SHP77 (cell line): Measurements from ENCODE around the gene BDKRB2.
A peak's percentile ranks its signal among the peaks of the same experiment; 100 is the strongest.

Experiments used
- DNase-seq, 2 experiments: peaks; one replicate each; lab custom pipeline; 2025; lab: John Stamatoyannopoulos, UW

The BDKRB2 gene

DNA sequence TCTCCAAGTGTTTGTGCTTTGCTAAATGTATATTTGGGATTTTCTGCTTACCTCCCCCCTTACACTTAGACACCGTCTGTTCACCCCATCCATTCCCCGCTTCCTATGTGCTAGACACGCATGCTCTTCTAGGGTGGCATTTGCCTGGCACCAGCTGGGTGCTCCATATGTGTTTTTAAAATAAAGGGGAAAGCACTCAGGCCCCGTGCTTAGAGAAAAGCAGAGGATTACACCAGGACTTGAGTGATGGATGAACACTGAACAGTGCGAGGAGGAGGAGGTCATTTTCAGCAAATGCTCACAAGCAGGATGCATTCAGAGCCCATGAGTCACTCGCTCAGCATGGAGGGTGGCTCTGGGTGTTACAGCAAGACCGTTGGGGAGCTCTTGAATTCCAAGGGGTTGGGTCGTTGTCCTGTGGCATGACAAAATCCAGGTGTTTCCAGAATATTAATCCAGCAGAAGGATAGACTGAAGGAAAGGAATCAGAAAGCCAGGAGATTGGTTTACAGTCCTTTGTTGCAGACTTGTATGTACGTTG lies 48.4 kb downstream of the BDKRB2 start:
- DNase-seq = peak in 1 of 2 experiments; percentile 33

DNA sequence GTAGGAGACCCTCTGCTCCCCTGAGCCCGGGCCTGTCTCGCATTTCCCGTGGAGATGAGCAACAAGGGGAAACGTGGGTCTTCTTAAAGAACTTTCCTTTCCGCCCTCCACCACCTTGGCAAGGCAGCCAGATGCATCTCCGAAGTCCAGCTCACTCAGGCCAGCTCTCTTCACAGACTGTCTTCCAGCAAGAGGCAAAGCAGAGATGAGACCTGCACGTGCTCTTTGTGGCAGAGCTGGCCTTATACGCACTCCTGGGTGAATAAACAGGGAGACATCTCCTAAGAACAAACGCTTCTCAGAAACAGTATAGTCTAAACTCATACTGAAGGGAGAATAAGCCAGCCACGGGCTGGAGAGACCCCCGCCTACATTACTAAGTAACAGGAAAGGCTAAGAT lies 50.0 kb downstream of the BDKRB2 start:
- DNase-seq = no peak

DNA sequence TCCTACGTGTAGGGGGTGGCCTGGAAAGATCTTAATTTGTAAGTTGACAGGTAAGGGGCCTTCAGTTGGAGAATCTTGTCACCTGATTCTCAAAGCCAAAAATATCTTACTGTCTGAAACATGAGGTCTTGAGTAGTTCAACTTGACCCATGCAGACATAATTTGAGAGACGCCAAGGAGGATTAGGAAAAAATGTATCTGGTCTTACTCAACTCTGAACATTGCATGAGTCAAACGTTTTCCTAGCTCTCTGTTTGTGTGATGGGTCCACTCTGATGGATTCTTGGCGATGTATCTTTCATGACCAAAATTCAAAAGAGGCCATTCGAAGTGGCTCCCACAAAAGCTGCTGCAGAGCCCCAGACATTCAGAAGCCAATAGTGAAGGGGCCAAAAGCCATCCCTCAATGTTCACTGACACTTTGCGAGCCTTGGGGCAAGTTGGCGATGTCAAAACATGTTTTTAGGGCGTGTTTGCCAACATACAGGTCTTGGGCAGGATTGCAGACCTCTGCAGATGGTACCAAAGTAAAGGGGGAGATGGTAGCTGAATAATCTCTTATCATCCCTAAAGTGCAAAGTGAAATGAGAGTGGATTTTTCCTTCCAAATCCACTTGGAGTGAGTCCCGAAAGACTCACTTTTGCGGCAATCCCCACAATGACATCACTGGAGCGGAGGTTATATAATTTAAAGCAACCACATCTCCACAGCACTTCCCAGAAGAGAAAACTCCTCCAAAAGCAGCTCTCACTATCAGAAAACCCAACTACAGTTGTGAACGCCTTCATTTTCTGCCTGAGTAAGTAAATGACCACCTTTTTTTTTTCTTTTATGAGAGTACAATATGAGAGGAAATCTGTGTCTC lies 51.1 kb downstream of the BDKRB2 start, which contains the start of gene BDKRB1:
TSS of gene BDKRB1 (plus strand) at position 710 of the 866 bp plus-strand sequence. CDS start 7,473 bp downstream, outside the sequence.
- DNase-seq = no peak

DNA sequence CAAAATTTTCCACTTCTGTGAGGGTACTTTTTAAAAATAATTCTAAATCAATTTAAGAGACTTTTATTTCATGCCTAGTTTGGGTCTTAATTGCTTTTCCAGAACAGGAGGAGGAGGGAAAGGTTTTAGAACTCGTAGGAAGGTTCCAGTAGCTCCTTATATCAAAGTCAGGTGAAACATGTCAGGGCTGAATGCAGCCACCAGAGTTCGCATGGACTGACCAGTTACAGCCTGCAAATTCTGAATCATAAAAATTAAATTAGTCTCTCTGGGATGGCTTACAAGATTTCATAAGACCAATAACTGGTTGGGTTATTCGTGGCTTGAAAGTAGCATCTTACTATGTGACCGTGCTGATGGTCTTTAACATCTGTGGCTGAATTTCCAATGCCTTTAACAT lies 51.8 kb downstream of the BDKRB2 start:
- no peak for DNase-seq

DNA sequence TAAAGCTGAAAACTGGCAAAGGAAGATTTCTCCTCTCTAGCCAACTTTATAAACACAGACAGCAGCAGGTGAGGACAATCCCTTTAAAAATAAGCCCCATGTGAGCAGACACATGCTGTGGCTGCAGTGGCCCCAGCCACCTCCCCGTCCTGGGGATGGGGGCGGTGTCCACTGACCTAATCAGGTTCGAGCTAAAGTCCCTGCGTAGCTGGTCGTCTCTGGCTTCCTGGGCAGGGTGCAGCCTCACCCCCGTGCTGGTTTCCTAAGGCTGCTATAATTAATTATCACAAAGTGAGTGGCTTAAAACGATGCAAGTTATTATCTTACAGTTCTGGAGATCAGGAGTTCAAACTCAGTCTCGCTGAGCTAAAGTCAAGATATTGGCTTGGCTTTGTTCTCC lies 52.4 kb downstream of the BDKRB2 start:
- no peak for DNase-seq

DNA sequence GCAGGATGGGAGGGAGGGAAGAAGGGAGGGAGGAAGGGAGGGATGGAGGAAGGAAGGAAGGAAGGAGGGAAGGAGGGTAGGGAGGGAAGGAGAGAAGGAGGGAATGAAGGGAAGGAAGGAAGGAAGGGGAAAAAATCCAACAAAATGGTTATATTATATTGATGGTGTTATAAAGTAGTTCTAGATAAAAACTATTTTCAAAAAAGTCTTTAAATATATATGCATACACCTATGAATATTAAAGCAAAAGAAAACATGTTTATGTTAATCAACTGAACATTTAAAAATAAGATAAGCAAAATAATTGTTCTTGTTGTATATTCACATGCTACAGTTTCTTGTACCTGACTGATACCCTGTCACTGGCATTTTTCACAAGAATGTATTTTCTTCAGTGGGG lies 53.3 kb downstream of the BDKRB2 start:
- no peak for DNase-seq

DNA sequence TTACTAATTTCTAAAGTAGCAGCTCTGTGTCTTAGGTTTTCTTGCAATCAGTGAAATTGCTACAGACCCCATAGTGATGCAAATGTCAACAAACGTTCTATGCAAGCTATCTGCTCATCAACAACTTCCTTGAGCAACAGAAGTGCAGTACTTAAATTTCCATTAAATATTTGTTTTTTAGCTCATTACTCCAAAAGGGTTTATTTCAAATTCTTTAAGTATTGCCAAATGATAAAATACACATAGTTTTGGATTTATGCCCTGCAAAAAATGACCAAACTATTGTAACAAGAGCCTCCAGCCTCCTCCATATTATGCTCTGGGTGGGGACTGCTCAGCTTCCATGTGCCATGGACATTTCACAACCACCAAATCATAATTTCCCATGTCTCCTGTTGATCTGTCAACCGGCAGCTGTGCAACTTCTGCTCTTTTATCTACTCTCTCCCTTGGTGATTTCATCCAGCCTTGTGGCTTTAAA lies 55.7 kb downstream of the BDKRB2 start:
- peak in 1 of 2 experiments; percentile 62 for DNase-seq

DNA sequence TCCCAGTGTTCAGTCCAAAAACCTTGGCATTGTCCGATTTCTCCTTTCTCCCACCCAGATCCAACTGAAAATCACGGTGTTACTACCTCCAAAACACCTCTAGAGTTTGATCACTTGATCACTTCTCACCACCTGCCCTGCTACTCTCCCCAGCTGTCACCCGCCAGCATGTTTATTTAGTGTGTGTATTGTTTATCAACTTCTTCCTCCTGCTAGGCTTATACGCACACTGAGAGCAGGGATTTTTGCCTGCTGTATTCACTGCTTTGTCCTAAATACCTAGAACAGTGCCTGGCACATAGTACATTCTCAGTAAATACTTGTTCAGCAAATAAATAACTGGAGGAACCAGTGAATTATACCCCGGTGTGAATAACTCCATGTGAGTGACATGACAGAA lies 56.4 kb downstream of the BDKRB2 start:
- peak; percentile 79 to 80 for DNase-seq

DNA sequence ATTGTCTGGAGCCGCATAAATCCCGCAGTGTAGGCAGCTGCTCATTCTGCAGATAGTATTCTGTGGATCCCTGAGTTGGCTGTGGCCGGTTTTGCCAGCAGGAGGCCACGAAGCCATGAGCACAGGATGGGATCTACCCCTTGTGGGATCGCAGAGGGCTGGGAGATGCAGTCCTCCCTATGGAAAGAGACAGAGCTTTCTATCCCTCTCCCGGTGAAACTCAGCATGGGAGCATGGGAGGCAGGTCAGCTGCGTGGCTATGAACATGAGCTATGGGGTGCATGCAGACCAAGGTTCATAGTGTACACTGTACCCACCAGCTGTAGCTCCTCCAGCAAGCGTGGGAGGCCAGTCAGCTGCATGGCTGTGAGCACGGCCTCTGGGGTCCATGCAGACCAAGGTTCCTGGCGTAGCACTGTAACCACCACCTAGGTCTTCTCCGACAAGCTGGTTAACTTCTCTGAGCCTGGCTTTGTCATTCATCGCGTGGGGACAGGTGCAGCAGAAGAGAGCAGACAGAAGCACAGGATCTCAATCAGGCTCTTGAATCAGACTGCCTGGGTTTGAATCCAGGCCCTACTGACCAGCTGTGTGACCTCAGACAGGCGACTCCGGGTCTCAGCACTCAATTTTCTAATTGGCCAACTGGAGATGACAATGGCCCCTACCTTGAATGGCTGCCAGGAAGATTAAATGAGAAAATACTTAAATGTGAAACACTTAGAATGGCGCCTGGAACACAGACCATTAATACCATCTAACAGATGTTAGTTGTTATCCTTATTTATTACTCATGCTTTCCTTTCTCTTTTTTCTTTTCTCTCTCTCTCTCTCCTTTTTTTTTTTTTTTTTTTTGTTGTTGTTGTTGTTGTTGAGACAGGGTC lies 57.4 kb downstream of the BDKRB2 start:
- DNase-seq = peak; percentile 51 to 76

DNA sequence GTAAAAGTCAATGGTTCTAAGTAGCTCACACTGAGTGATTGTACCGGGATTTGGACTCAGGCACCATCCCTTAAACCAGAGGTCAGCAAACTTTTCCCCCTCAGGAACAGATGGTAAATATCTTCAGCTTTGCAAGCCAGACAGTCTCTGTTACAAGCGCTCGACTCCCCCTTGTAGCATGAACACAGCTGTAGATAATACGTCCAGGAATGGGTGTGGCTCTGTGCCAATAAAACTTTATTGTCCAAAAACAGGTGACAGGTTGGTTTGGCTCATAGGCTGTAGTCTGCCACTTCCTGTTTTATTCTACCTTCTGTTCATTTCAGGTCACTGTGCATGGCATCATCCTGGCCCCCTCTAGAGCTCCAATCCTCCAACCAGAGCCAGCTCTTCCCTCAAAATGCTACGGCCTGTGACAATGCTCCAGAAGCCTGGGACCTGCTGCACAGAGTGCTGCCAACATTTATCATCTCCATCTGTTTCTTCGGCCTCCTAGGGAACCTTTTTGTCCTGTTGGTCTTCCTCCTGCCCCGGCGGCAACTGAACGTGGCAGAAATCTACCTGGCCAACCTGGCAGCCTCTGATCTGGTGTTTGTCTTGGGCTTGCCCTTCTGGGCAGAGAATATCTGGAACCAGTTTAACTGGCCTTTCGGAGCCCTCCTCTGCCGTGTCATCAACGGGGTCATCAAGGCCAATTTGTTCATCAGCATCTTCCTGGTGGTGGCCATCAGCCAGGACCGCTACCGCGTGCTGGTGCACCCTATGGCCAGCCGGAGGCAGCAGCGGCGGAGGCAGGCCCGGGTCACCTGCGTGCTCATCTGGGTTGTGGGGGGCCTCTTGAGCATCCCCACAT lies 58.9 kb downstream of the BDKRB2 start:
- no peak for DNase-seq

DNA sequence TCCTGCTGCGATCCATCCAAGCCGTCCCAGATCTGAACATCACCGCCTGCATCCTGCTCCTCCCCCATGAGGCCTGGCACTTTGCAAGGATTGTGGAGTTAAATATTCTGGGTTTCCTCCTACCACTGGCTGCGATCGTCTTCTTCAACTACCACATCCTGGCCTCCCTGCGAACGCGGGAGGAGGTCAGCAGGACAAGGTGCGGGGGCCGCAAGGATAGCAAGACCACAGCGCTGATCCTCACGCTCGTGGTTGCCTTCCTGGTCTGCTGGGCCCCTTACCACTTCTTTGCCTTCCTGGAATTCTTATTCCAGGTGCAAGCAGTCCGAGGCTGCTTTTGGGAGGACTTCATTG lies 59.5 kb downstream of the BDKRB2 start:
- DNase-seq = no peak

DNA sequence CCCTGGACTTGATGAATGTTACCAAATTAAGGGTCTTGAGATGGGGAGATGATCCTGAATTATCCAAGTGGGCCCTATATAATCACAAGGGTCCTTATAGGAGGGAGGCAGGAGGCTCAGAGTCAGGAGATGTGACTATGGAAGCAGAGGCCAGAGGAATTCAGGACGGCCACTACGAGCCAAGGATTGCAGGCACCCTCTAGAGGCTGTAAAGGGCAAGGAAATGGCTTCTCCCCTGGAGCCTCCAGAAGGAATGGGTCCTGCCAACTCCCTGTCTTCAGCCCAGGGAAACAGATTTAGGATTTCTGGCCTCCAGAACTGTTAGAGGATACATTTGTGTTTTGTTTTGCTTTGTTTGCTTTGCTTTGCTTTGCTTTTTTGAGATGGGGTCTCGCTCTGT lies 60.2 kb downstream of the BDKRB2 start:
- no peak for DNase-seq

DNA sequence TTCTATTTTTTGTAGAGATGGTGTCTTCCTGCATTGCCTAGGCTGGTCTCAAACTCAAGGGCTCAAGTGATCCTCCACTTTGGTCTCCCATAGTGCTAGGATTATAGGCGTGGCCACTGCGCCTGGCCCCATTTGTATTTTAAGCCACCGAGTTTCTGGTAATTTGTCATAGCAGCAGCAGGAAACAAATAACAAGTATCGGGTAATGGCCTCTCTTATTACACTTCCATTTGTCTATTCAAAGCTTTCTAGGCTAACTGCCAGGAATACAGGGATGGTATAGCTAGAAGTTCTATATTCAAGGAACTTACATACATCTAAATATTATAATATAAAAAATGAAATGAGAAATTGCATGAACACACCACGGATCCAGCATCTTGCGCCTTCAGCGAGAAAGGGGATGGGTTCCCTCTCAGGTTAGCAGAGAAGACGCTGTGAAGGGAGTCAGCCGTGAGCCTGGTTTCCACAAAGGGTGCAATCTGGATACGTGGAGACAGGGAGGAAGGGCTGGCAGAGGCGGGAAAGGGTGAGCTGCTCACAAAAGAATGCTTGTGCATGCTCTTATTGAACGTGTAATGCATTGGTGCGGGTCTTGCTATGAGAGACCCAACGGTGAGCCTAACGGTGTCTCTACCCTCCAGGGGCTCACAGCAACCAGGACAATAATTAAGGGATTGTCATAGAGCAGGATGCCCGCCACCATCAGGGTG lies 60.9 kb downstream of the BDKRB2 start:
- no peak for DNase-seq

DNA sequence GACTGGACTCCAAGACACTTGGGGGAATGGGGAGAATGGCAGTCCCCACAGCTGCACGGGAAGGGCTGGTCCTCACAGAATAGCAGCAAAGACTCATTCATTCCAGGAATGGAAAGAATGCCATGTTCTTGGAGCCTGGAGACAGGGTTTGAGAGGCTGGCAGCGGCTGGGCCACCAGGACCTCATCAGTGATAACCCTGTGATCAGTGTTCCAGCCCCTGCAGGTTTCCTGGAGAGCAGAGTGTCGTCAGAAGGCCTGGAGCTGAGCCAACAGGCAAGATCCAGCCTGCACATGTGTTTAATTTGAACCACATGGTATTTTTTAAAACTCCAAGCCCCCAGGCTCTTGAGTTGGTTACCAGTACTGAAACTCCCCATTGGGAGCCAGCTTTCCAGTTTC lies 62.7 kb downstream of the BDKRB2 start:
- peak; percentile 77 to 89 for DNase-seq

DNA sequence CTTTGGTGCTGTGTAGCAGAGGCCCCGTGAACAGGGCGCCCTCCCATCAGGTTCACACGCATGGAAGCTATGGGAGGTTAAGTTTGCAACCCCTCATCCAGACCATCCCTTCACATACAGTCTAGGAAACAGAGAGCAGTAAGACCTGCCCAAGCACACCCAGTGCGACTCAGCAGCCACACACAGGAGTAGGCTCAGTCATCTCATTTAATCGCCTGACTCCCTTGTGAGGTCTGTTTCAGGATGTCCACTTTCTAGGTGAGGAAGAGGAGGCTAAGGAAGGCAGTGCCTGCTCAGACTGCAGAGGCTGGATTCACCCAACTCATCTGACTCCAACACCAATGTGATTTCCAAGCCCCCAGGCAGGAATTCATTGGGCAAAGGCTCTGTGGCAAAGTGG lies 63.3 kb downstream of the BDKRB2 start:
- DNase-seq = no peak

DNA sequence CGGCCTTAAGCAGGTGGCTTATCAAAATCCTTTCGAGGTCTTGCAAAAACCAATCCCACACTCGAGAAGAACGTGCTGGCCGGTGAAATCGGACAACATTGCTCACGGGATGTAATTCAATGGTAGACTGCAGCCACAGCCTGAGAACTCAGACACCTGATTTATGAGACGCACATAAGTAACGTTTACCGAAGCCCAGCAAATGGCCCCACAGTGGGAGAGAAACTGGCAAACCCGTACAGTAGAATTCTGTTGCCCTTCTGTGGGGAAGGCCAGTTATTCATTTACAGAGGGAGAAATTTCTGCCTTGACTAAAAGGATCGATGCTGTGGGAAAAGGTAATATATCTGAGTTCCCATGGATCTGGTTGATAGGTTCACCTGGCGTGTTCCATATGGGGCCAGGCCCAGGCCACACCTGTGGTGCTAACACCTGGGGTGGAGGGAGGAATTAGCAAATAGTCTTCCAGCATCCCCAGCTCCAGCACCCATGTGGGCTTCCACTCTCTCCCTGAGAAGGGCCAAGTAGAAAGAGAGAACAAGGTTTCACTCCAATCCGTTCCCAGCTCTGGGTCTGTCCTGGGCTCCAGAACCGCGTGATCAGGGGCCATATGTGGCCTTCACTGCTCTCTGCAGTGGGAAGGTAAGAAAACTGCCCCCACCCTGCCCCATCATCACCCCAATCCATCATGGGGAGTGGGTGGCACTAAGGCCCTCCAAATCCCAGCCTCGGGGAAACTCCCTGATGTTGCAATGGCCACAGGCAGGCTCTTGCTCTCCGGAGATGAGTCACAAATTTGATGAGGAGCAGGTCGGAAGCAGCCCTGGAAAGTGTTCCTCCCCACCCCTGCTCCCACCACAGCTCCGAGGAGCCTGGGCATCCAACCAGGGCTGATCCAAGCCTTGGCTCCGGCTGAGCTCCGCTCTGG lies 64.1 kb downstream of the BDKRB2 start:
- peak in 1 of 2 experiments; percentile 40 for DNase-seq

DNA sequence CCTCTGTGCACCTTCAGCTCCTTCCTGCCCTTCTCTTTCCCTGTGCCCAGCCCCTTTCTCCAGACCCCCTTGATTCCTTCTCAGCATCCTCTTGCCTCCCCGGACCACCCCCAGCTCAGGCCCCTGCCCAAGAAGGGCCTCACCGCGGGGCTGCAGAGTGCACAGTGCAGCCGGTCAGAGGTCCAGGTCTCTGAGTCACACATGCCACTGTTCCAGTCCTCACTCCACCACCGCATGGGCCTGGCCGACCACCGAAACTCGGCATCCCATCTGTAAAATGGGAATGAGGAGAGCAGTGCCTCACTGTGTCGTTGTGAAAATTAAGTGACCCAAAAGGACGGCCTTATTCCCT lies 64.7 kb downstream of the BDKRB2 start:
- no peak for DNase-seq

DNA sequence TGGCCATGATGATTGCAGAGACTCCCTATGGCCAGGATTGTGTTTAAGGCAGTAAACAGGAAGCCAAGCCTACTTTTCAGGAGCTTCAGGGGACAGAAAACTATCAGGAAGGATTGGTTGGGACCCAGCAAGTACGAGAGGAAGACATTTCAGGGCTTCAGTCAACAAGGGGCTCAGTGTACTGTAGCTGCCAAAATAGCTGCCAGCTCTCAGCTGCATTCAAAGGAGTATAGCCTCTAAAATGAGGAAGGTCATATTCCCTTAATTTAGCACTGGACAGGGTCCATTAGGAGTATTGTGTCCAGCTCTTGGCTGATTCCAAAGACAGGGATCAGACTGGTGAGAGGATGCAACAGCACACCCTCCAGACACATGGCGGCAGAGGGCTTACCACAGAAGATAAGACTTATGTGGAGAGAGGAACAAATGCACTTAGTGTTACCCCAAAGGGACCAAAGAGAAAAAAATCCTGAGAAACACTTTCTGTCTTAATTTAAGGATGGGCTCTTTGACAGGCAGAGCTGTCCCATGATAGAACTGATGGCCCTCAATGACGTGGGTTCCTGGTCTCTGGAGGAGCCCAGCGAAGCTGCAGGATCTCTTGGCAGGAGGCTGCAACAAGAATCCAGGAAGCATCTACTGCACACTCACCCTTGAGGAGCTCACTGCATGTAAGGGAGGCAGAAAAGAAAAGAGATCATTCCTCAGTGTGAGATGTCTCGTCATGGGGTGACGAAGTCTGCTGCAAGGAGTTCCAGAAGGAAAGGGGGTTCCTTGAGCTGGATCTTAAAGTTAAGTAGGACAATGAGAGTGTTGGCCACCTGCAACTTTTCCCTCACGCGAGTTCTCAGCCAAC lies 66.2 kb downstream of the BDKRB2 start:
- no peak for DNase-seq

DNA sequence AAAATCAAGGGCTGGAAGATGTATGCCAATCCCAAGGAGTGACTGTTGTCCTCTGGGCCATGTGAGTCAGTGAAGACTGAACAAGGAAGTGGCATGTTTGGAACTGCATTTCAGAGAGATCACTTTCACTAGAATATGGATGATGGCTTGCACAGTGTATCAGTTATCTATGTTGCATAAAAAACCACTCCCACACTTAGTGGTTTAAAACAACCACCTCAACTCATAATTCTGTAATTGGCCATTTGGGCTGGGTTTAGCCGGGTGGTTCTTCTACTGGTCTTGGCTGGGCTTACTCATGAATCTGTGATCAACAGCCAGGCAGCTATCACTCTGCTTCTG lies 66.8 kb downstream of the BDKRB2 start:
- no peak for DNase-seq
